KOPT-K1 (cell line): ENCODE measurements around the gene DRD2.

Experiments
- H3K27ac ChIP-seq: fragments of 200-600 bp; sonication (generic); 2 replicates; pipeline ENCODE4 v1.5.1; 2016; ENCODE audit warnings: antibody characterized with exemption, mild to moderate bottlenecking, low read depth, low read length; ENCODE audit not compliant: poor library complexity, severe bottlenecking
- H3K36me3 ChIP-seq: fragments of 200-600 bp; sonication (generic); 2 replicates; pipeline ENCODE4 v1.5.1; 2017; ENCODE audit warnings: antibody characterized with exemption, mild to moderate bottlenecking, low read length, moderate library complexity; ENCODE audit not compliant: insufficient read depth
- H3K9me3 ChIP-seq: fragments of 200-600 bp; sonication (generic); 2 replicates; pipeline ENCODE4 v1.5.1; 2017; ENCODE audit warnings: antibody characterized with exemption, low read length, mild to moderate bottlenecking; ENCODE audit not compliant: insufficient read depth, poor library complexity, severe bottlenecking

The DRD2 gene

DNA sequence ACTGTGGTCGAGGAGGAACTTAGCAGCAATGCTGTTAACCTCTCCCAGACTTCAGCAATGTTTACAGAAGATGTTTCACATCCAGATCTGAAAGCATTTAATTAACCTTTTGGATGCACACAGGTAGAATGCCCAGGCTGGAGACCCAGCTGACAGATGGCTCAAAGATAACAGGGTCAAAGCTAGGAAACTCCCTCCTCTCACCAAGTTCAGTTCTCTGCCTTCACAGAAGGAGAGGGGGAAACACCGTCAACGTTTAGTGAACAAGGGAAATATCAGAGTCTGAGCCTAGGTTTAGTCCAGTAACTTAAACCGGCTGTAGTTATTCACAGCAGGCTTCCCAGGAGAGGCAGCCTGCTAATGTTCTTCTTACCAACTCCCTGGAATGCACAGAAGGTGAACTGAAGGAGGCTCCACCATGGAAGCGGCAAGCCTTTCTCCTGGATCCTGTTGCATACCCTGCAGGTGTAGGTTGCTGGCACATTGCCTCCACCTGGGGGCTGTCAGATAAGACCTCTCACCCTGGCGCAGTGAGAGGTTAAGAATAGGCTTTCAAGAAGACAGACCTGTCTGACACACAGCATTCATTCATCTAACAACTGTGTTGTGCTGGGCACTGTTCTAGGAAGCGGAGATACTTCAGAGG lies 111.1 kb downstream of the DRD2 start:
- Histone ChIP-seq H3K36me3 (no peaks in the 10 kb centered on the region), H3K9me3 (no peaks in the 10 kb centered on the region), H3K27ac (no peak overlapping the region)

DNA sequence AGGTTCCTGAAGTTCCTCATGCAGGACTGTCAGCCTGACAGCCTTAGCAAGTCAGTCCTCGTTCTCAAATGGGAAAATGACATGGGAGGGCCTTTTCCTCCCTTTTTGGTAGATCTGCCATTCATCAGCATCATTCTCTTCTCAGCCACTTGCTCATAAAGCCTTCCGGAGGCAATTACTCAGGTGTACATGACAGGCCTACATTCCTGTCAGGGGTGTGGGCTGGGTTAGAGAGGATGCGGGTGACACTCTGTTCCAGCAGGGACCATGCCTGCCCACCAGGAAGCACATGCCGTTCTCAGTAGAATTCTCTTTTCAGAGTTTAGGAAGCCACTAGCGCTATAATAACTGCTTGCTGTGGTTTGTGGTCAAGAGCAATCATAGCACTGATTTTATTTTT lies 111.8 kb downstream of the DRD2 start:
- Histone ChIP-seq H3K9me3 (no peaks in the 10 kb centered on the region), H3K27ac (no peak overlapping the region), H3K36me3 (no peaks in the 10 kb centered on the region)
